Gastroesophageal sphincter (tissue), 3 donors: ENCODE results near the gene CDC27.

Experiments used
- POLR2A ChIP-seq, 2 donors: fragments of 450-650 bp; IDR thresholded peaks; one replicate each; pipeline ENCODE4 v1.6.1; 2017; ENCODE audit warnings: antibody characterized with exemption in 2 of 2, mild to moderate bottlenecking in 2 of 2, moderate library complexity in 1 of 2
- POLR2AphosphoS5 ChIP-seq: sonication (generic); formaldehyde crosslinking; IDR thresholded peaks from one replicate; pipeline ENCODE4 v1.6.1; 2017; ENCODE audit warnings: antibody characterized with exemption
- TF ChIP-seq, protein P1 (sequence below), 4 experiments: fragments of 200-600 bp in 2 of 4; fragments of 450-650 bp in 2 of 4; sonication (generic) in 1 of 4; IDR thresholded peaks; one replicate each; pipeline ENCODE4 v1.5.1; 2017 to 2019; ENCODE audit warnings: antibody characterized with exemption in 4 of 4, mild to moderate bottlenecking in 2 of 4, moderate library complexity in 2 of 4

DNA sequence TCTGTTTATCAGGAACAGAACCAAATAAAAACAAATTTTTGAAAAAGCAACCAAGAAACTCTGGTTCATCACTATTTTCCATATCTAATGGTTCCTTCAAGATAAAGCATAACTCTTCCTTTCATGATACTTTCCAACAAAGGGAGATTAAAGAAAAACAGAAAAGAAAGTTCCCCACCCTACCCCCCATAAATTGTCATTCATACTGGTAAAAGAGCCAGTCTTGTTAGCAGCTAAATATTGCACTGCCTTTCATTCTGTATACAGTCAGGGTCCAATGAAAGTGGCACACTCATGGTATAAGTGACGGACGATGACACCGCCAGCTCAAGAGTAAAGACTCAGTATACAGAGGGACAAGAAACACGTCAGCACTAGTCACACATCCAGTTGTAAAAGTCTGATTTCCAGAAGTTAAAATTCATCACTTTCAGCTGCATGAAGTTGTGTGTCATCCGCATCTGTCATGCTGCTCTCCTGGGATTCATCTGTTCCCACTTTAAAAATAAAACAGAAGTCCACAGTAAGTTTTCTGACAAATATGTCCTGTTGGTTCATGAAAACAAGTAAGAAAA lies 68.5 kb downstream of the CDC27 start:
- TF ChIP-seq POLR2AphosphoS5 = no peak
- TF ChIP-seq, protein P1, sequence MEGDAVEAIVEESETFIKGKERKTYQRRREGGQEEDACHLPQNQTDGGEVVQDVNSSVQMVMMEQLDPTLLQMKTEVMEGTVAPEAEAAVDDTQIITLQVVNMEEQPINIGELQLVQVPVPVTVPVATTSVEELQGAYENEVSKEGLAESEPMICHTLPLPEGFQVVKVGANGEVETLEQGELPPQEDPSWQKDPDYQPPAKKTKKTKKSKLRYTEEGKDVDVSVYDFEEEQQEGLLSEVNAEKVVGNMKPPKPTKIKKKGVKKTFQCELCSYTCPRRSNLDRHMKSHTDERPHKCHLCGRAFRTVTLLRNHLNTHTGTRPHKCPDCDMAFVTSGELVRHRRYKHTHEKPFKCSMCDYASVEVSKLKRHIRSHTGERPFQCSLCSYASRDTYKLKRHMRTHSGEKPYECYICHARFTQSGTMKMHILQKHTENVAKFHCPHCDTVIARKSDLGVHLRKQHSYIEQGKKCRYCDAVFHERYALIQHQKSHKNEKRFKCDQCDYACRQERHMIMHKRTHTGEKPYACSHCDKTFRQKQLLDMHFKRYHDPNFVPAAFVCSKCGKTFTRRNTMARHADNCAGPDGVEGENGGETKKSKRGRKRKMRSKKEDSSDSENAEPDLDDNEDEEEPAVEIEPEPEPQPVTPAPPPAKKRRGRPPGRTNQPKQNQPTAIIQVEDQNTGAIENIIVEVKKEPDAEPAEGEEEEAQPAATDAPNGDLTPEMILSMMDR (IDR thresholded peaks at IDR 0.05) = no peak
- TF ChIP-seq POLR2A (IDR thresholded peaks at IDR 0.05) = no peak
